ENCODE data around the gene OXGR1. TPM values are rescaled to one million over a fixed set of nuclear protein-coding genes. Genes with fewer than 3 reads are reported as not detected.

OXGR1 gene
- total and polyA plus RNA-seq, 10 of the 15 experiments (the other 5 are each of a cell fraction or from before 2014, with no cell fraction given), result 0.05 TPM; not detected in 9

DNA sequence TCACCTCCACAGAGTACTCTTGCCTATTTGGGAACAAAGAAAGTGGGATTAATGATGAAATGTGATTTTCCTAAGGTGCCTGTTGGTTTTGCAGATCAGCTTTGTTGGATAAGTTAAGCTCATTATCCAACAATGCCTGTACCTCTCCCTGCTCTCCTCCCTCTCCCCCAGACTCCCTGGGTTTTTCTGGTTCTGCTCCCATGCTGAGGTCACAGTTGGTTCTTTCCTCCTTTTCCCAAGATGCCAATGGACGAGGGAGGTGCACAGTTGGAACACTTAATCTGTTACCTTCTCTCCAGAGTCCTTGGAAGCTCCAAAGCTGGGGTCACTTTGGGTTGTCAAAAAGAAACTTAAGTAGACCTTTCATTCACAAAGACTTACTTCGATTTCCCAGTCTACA is 1.6 kb downstream of the OXGR1 start:
- Histone ChIP-seq H3K9me3 (replicated peaks; ENCODE audit: control insufficient read depth, insufficient read depth, low read length) (no peaks in the 10 kb centered on the region), H3K4me2 (ENCODE audit: control insufficient read depth, insufficient read depth) (no peak overlapping the region), H3K27ac (ENCODE audit: control insufficient read depth, insufficient read depth) (no peak overlapping the region), H4K20me1 (ENCODE audit: control insufficient read depth, insufficient read depth) (no peaks in the 10 kb centered on the region), H3K4me1 (ENCODE audit: control insufficient read depth, insufficient read depth, low read length) (no peaks in the 10 kb centered on the region), H3K36me3 (ENCODE audit: control insufficient read depth in 2 of 2, insufficient read depth in 2 of 2, low read length in 1 of 2) (no peaks in the 10 kb centered on the region), H3K9ac (ENCODE audit: control insufficient read depth, insufficient read depth, low read length) (no peak overlapping the region), H3K27me3 (replicated peaks in 1 of 2; ENCODE audit: control insufficient read depth in 2 of 2, insufficient read depth in 2 of 2, low read length in 1 of 2) (peaks cover 2 to 8% of the 10 kb centered on the region in 2 experiments; a peak in 3 of 4 replicates), H2AFZ (ENCODE audit: control insufficient read depth, low read depth, low read length) (no peak overlapping the region), H3K4me3 (no peak overlapping the region), H3K79me2 (ENCODE audit: control insufficient read depth, insufficient read depth, low read length) (no peaks in the 10 kb centered on the region)
- in situ Hi-C loops (cut with MboI) (no loop called here), intact Hi-C loops (cut with micrococcal nuclease; ENCODE audit: unreplicated experiment) (no loop called here)
- SMC1A ChIA-PET (ENCODE audit: uncharacterized antibody, unreplicated experiment), result no interaction called here
- CTCF ChIA-PET, result no interaction called here
- POLR2A ChIA-PET, result no interaction called here
- ATAC-seq (no peak), DNase-seq (ENCODE audit: low read depth, low spot score) (no peak), FAIRE-seq (no peak)
- WGBS (ENCODE audit: insufficient coverage, insufficient replicate concordance, low lambda C conversion rate, missing lambda C conversion rate), result 0% methylated on average over 2 of the region's 2 CpGs
- RAD21 ChIA-PET (ENCODE audit: unreplicated experiment), result no interaction called here
- no TSS peak for BruUV-seq (replicated peaks)
- TF ChIP-seq ATF7 (IDR thresholded peaks at IDR 0.05; ENCODE audit: low read depth) (no peak), POLR2A (IDR thresholded peaks at IDR 0.05; ENCODE audit: low read depth, low read length) (no peak), IKZF1 (conservative IDR thresholded peaks at IDR 0.05) (no peak), ZSCAN29 (IDR thresholded peaks at IDR 0.05) (no peak), EGR1 (IDR thresholded peaks at IDR 0.05; ENCODE audit: borderline replicate concordance in 1 of 2, low read depth in 2 of 2, low read length in 2 of 2) (no peak), YBX1 (IDR thresholded peaks at IDR 0.05) (no peak), JUND (IDR thresholded peaks at IDR 0.05; ENCODE audit: low read depth, low read length) (no peak), KLF5 (IDR thresholded peaks at IDR 0.05; ENCODE audit: partially characterized antibody) (no peak), MYB (IDR thresholded peaks at IDR 0.05; ENCODE audit: borderline replicate concordance, low read depth, low read length) (no peak), IKZF2 (IDR thresholded peaks at IDR 0.05) (no peak), POLR2AphosphoS2 (IDR thresholded peaks at IDR 0.05; ENCODE audit: low read depth, low read length) (no peak), RBBP5 (conservative IDR thresholded peaks at IDR 0.05) (no peak), HCFC1 (IDR thresholded peaks at IDR 0.05; ENCODE audit: low read length) (no peak)
- TF ChIP-seq, protein P1, sequence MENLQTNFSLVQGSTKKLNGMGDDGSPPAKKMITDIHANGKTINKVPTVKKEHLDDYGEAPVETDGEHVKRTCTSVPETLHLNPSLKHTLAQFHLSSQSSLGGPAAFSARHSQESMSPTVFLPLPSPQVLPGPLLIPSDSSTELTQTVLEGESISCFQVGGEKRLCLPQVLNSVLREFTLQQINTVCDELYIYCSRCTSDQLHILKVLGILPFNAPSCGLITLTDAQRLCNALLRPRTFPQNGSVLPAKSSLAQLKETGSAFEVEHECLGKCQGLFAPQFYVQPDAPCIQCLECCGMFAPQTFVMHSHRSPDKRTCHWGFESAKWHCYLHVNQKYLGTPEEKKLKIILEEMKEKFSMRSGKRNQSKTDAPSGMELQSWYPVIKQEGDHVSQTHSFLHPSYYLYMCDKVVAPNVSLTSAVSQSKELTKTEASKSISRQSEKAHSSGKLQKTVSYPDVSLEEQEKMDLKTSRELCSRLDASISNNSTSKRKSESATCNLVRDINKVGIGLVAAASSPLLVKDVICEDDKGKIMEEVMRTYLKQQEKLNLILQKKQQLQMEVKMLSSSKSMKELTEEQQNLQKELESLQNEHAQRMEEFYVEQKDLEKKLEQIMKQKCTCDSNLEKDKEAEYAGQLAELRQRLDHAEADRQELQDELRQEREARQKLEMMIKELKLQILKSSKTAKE (IDR thresholded peaks at IDR 0.05; ENCODE audit: low read depth, poor library complexity, severe bottlenecking), result no peak
- TF ChIP-seq, protein P2, sequence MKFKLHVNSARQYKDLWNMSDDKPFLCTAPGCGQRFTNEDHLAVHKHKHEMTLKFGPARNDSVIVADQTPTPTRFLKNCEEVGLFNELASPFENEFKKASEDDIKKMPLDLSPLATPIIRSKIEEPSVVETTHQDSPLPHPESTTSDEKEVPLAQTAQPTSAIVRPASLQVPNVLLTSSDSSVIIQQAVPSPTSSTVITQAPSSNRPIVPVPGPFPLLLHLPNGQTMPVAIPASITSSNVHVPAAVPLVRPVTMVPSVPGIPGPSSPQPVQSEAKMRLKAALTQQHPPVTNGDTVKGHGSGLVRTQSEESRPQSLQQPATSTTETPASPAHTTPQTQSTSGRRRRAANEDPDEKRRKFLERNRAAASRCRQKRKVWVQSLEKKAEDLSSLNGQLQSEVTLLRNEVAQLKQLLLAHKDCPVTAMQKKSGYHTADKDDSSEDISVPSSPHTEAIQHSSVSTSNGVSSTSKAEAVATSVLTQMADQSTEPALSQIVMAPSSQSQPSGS (IDR thresholded peaks at IDR 0.05; ENCODE audit: low read length), result no peak
- TF ChIP-seq, protein P3, sequence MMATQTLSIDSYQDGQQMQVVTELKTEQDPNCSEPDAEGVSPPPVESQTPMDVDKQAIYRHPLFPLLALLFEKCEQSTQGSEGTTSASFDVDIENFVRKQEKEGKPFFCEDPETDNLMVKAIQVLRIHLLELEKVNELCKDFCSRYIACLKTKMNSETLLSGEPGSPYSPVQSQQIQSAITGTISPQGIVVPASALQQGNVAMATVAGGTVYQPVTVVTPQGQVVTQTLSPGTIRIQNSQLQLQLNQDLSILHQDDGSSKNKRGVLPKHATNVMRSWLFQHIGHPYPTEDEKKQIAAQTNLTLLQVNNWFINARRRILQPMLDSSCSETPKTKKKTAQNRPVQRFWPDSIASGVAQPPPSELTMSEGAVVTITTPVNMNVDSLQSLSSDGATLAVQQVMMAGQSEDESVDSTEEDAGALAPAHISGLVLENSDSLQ (IDR thresholded peaks at IDR 0.05), result no peak
- TF ChIP-seq, protein P4, sequence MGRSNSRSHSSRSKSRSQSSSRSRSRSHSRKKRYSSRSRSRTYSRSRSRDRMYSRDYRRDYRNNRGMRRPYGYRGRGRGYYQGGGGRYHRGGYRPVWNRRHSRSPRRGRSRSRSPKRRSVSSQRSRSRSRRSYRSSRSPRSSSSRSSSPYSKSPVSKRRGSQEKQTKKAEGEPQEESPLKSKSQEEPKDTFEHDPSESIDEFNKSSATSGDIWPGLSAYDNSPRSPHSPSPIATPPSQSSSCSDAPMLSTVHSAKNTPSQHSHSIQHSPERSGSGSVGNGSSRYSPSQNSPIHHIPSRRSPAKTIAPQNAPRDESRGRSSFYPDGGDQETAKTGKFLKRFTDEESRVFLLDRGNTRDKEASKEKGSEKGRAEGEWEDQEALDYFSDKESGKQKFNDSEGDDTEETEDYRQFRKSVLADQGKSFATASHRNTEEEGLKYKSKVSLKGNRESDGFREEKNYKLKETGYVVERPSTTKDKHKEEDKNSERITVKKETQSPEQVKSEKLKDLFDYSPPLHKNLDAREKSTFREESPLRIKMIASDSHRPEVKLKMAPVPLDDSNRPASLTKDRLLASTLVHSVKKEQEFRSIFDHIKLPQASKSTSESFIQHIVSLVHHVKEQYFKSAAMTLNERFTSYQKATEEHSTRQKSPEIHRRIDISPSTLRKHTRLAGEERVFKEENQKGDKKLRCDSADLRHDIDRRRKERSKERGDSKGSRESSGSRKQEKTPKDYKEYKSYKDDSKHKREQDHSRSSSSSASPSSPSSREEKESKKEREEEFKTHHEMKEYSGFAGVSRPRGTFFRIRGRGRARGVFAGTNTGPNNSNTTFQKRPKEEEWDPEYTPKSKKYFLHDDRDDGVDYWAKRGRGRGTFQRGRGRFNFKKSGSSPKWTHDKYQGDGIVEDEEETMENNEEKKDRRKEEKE (IDR thresholded peaks at IDR 0.05), result no peak
- TF ChIP-seq, protein P5, sequence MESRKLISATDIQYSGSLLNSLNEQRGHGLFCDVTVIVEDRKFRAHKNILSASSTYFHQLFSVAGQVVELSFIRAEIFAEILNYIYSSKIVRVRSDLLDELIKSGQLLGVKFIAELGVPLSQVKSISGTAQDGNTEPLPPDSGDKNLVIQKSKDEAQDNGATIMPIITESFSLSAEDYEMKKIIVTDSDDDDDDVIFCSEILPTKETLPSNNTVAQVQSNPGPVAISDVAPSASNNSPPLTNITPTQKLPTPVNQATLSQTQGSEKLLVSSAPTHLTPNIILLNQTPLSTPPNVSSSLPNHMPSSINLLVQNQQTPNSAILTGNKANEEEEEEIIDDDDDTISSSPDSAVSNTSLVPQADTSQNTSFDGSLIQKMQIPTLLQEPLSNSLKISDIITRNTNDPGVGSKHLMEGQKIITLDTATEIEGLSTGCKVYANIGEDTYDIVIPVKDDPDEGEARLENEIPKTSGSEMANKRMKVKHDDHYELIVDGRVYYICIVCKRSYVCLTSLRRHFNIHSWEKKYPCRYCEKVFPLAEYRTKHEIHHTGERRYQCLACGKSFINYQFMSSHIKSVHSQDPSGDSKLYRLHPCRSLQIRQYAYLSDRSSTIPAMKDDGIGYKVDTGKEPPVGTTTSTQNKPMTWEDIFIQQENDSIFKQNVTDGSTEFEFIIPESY (IDR thresholded peaks at IDR 0.05), result no peak
